HEK293T (cell line): ENCODE measurements around the gene MACROD2.

Experiments
- ARNT ChIP-seq: fragments of 450-650 bp; IDR thresholded peaks from 2 replicates; pipeline ENCODE4 v1.6.1; 2017; ENCODE audit warnings: mild to moderate bottlenecking
- BHLHE40 ChIP-seq: fragments of 450-650 bp; IDR thresholded peaks from 2 replicates; pipeline ENCODE4 v1.6.1; 2016; ENCODE audit warnings: mild to moderate bottlenecking, moderate library complexity, borderline replicate concordance
- ELF4 ChIP-seq: fragments of 450-650 bp; IDR thresholded peaks from 2 replicates; pipeline ENCODE4 v1.6.1; 2017; ENCODE audit warnings: antibody characterized with exemption
- FOXK2 ChIP-seq: fragments of 450-650 bp; IDR thresholded peaks from 2 replicates; pipeline ENCODE4 v1.6.1; 2016; ENCODE audit warnings: mild to moderate bottlenecking
- FOXM1 ChIP-seq: fragments of 450-650 bp; IDR thresholded peaks from 2 replicates; pipeline ENCODE4 v1.6.1; 2017; ENCODE audit warnings: mild to moderate bottlenecking, borderline replicate concordance
- L3MBTL2 ChIP-seq: fragments of 450-650 bp; conservative IDR thresholded peaks from 2 replicates; pipeline ENCODE4 v1.6.1; 2016; ENCODE audit warnings: mild to moderate bottlenecking
- PKNOX1 ChIP-seq: fragments of 450-650 bp; IDR thresholded peaks from 2 replicates; pipeline ENCODE4 v1.6.1; 2016
- SP1 ChIP-seq: fragments of 450-650 bp; IDR thresholded peaks from 2 replicates; pipeline ENCODE4 v1.6.1; 2017
- TARDBP ChIP-seq: fragments of 450-650 bp; IDR thresholded peaks from 2 replicates; pipeline ENCODE4 v1.6.1; 2016

DNA sequence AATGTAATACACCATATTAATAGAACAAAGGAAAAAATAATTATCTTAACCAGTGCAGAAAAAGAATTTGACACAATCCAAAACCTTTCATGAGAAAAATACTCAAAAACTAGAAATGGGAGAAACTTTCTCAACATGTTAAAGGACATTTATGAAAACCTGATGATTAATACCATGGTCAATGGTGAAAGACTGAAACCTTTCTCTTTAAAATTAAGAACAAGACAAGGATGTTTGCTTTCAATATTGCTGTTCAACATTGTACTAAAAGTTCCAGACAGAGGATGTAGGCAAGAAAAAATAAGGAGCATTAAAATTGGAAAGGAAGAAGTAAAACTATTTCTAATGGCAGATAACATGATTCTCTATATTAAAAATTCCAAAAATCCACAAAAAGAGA is 1323.4 kb downstream of the MACROD2 start:
- TF ChIP-seq L3MBTL2, result no peak
- no peak for TF ChIP-seq BHLHE40
- no peak for TF ChIP-seq FOXM1
- no peak for TF ChIP-seq PKNOX1
- TF ChIP-seq ELF4, result no peak
- no peak for TF ChIP-seq SP1
- TF ChIP-seq FOXK2, result no peak
- no peak for TF ChIP-seq TARDBP
- TF ChIP-seq ARNT, result no peak
